Muscle of back (tissue), 11 donors: ENCODE measurements around the gene MAST1. TPM values are rescaled to one million over a fixed set of nuclear protein-coding genes. Genes with fewer than 3 reads are reported as not detected.
A peak's percentile ranks its signal among the peaks of the same experiment; 100 is the strongest.
"Not testable (repeated sequence)": the region's sequence is repeated elsewhere in the genome, so short reads cannot be mapped to it uniquely, and the experiment has no call there.

Experiments used
- DNase-seq, 3 donors: peaks; one replicate each; pipeline versions ENCODE4 v3.0.0 to v3.0.0-alpha.2; 2013
- polyA plus RNA-seq, 10 donors: library from polyadenylated mRNA; unstranded; fragments of 120-200 nt; gene quantifications; one replicate each; pipeline ENCODE4 v1.2.1, GENCODE V29; 2013; ENCODE audit not compliant: insufficient read length in 10 of 10

MAST1 gene
- polyA plus RNA-seq, 10 donors: 0.11 to 0.91 (median 0.66) TPM; not detected in 1

DNA sequence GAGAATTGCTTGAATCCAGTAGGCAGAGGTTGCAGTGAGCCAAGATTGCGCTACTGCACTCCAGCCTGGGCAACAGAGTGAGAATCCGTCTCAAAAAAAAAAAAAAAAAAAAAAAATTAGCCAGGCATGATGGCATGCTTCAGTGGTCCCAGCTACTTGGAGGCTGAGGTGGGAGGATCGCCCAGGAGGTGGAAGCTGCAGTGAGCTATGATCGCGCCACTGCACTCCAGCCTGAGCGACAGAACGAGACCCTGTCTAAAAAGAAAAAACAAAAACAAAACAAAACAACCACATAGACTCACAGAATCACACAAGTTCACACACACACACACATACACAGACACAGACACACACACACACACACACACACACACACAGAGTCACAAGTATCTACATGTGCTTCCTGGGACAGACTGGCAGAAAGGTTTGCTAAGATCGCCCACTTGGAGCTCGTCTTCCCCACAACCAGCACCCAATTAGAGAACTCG is 52.0 kb downstream of the MAST1 start:
- DNase-seq: not testable (repeated sequence)

- peak; percentile 96 to 99 (median 98) for DNase-seq
These were observed 52.7 kb downstream of the MAST1 start, which contains the start of gene GCDH for GRCh38 chr19:12890787-12891552. Gene GCDH (plus strand): TSS chr19:12891160. CDS start chr19:12891305, 145 bp downstream.

GRCh38 chr19:12891553-12892021 is 53.3 kb downstream of the MAST1 start:
- DNase-seq: no peak

- no peak for DNase-seq
These were observed 55.3 kb downstream of the MAST1 start for GRCh38 chr19:12893582-12893981.

- DNase-seq: no peak
These were observed 58.1 kb downstream of the MAST1 start for GRCh38 chr19:12896460-12896859.

DNA sequence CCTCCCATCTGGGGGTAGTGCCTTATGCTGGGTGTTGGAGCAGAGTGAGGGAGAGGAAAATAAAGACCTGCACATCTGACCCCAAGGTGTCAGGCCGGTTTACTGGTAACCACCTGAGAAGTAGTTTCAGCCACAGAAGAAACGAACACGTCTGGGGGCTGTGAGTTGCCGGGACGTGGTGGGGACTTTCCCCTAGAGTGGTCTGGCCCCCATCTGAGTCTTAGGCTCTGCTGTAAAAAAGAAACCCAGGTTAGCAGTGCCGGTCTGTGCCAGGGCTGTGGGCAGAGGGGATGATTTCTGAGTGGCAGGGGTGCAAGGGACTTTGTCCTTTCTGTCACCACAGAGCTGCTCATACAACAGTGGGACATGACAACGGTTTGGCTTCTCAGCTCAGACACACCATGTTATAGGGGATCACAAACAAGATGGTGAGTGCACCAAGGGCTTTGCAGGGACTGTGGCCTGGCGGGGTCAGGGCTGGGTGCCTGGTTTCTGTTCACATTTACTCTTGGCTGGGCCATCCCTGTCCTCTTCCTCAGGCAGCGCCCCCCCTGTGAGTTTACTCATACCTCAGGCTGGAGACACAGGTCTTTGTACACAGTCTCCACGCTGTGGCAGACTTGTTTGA is 61.7 kb downstream of the MAST1 start:
- no peak for DNase-seq

DNA sequence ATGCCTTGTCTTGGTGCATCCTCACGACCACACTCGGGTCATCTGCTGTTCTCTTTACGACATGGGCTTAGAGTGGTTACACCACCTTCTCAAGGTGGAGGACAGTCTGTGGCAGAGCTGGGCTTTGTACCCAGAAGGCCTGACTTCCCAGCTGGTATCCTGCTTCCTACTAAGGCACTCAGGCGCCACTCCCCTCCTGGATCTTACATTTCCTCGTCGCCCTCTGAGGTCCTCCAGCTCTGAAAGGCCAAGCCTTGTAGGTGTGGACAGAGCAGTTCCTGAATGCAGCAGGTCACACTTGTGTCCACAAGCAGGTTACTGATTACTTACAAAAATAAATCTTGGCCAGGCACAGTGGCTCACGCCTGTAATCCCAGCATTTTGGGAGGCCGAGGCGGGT is 68.9 kb downstream of the MAST1 start:
- no peak for DNase-seq

- peak in 1 of 3 donors; percentile 27 for DNase-seq
These were observed 74.3 kb downstream of the MAST1 start for GRCh38 chr19:12912571-12912970.

- DNase-seq: peak; percentile 82 to 92 (median 83)
These were observed 74.8 kb downstream of the MAST1 start for GRCh38 chr19:12913011-12913561.

- peak in 2 of 3 donors; percentile 30 to 66 for DNase-seq
These were observed 75.8 kb downstream of the MAST1 start for GRCh38 chr19:12913851-12914690.

GRCh38 chr19:12915860-12916259 is 77.5 kb downstream of the MAST1 start:
- not testable (repeated sequence) for DNase-seq

- DNase-seq: peak in 1 of 3 donors; percentile 22
These were observed 79.9 kb downstream of the MAST1 start for GRCh38 chr19:12918253-12918652.

DNA sequence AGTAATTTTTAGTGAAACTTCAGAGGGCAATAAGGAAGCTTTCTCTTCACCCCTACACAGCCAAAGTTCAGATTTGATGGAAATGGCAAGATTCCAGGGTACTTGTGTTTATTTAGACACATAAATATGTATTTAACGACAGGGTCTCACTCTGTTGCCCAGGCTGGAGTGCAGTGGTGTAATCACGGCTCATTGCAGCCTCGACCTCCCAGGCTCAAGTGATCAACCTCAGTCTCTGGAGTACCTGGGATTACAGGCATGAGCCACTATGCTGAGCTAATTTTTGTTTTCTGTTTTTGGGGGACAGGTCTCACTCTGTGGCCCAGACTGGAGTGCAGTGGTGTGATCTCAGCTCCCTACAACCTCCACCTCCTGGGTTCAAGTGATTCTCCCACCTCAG is 82.7 kb downstream of the MAST1 start:
- no peak for DNase-seq

- DNase-seq: no peak
These were observed 84.6 kb downstream of the MAST1 start for GRCh38 chr19:12922959-12923358.

Other genes starting within 250 kb of the MAST1 start
- 1 to 10 TPM; 1.5 to 4.6 (median 2.9) TPM for gene ZNF490, start 227.7 kb upstream of the MAST1 start, polyA plus RNA-seq
- gene ZNF791, start 227.6 kb upstream of the MAST1 start, polyA plus RNA-seq: 10 to 100 TPM in 9 of 10 donors, 1 to 10 TPM in 1; 7.7 to 17.5 (median 13.7) TPM
- gene MAN2B1, start 171.8 kb upstream of the MAST1 start, polyA plus RNA-seq: 10 to 100 TPM; 23.1 to 38.2 (median 27.9) TPM
- gene WDR83, start 171.7 kb upstream of the MAST1 start, polyA plus RNA-seq: 10 to 100 TPM in 6 of 10 donors, 1 to 10 TPM in 4; 5.8 to 13.2 (median 10.6) TPM
- 10 to 100 TPM; 52.3 to 63.0 (median 59.8) TPM for gene DHPS, start 156.6 kb upstream of the MAST1 start, polyA plus RNA-seq
- gene GNG14, start 150.5 kb upstream of the MAST1 start, polyA plus RNA-seq: not detected
- 1 to 10 TPM; 2.5 to 6.3 (median 4.1) TPM for gene FBXW9, start 141.9 kb upstream of the MAST1 start, polyA plus RNA-seq
- 10 to 100 TPM; 44.6 to 69.5 (median 54.9) TPM for gene TNPO2, start 114.6 kb upstream of the MAST1 start, polyA plus RNA-seq
- gene TRIR, start 103.8 kb upstream of the MAST1 start, polyA plus RNA-seq: 100 to 1,000 TPM; 130 to 217 (median 172) TPM
- gene GET3, start 101.0 kb upstream of the MAST1 start, polyA plus RNA-seq: 10 to 100 TPM; 36.3 to 54.8 (median 41.8) TPM
- gene BEST2, start 86.7 kb upstream of the MAST1 start, polyA plus RNA-seq: not detected
- 10 to 100 TPM; 15.9 to 42.5 (median 22.4) TPM for gene HOOK2, start 63.0 kb upstream of the MAST1 start, polyA plus RNA-seq
- 100 to 1,000 TPM in 1 of 10 donors, 10 to 100 TPM in 9; 13.8 to 217 (median 45.0) TPM for gene JUNB, start 47.0 kb upstream of the MAST1 start, polyA plus RNA-seq
- 100 to 1,000 TPM; 135 to 183 (median 163) TPM for gene PRDX2, start 36.7 kb upstream of the MAST1 start, polyA plus RNA-seq
- gene THSD8, start 36.4 kb upstream of the MAST1 start, polyA plus RNA-seq: 1 to 10 TPM; 1.3 to 6.3 (median 3.3) TPM
- 10 to 100 TPM; 13.4 to 36.2 (median 19.9) TPM for gene RNASEH2A, start 31.9 kb upstream of the MAST1 start, polyA plus RNA-seq
- gene RTBDN, start 3.9 kb upstream of the MAST1 start, polyA plus RNA-seq: not detected
- 10 to 100 TPM in 4 of 10 donors, 1 to 10 TPM in 6; 6.1 to 13.9 (median 9.4) TPM for gene DNASE2, start 42.9 kb downstream of the MAST1 start, polyA plus RNA-seq
- 1 to 10 TPM in 3 of 10 donors, under 1 TPM in 7; 0.19 to 1.6 (median 0.68) TPM for gene KLF1, start 48.7 kb downstream of the MAST1 start, polyA plus RNA-seq
- 10 to 100 TPM; 19.1 to 33.2 (median 27.2) TPM for gene GCDH, start 52.6 kb downstream of the MAST1 start, polyA plus RNA-seq
- gene SYCE2, start 80.8 kb downstream of the MAST1 start, polyA plus RNA-seq: 1 to 10 TPM; 1.7 to 5.8 (median 2.6) TPM
- 10 to 100 TPM; 32.6 to 45.3 (median 36.1) TPM for gene FARSA, start 95.2 kb downstream of the MAST1 start, polyA plus RNA-seq
- 100 to 1,000 TPM; 322 to 587 (median 412) TPM for gene CALR, start 100.1 kb downstream of the MAST1 start, polyA plus RNA-seq
- 100 to 1,000 TPM; 104 to 133 (median 113) TPM for gene RAD23A, start 107.3 kb downstream of the MAST1 start, polyA plus RNA-seq
- gene GADD45GIP1, start 118.7 kb downstream of the MAST1 start, polyA plus RNA-seq: 10 to 100 TPM; 31.4 to 56.6 (median 38.7) TPM
- under 1 TPM in 8 of 10 donors, not detected in 2; 0.08 to 0.38 (median 0.14) TPM for gene DAND5, start 131.1 kb downstream of the MAST1 start, polyA plus RNA-seq
- 100 to 1,000 TPM in 9 of 10 donors, 10 to 100 TPM in 1; 89.1 to 136 (median 111) TPM for gene NFIX, start 157.0 kb downstream of the MAST1 start, polyA plus RNA-seq